HG03571 (cell line): ENCODE data around the gene GSTP1.
"Not testable (repeated sequence)": the region's sequence is repeated elsewhere in the genome, so short reads cannot be mapped to it uniquely, and the experiment has no call there.

ENCODE experiments used
- ATAC-seq: cut with Tn5 transposase; IDR thresholded peaks from one replicate; pipeline ENCODE4 v1.9.1; 2021; ENCODE audit not compliant: unreplicated experiment

The GSTP1 gene

DNA sequence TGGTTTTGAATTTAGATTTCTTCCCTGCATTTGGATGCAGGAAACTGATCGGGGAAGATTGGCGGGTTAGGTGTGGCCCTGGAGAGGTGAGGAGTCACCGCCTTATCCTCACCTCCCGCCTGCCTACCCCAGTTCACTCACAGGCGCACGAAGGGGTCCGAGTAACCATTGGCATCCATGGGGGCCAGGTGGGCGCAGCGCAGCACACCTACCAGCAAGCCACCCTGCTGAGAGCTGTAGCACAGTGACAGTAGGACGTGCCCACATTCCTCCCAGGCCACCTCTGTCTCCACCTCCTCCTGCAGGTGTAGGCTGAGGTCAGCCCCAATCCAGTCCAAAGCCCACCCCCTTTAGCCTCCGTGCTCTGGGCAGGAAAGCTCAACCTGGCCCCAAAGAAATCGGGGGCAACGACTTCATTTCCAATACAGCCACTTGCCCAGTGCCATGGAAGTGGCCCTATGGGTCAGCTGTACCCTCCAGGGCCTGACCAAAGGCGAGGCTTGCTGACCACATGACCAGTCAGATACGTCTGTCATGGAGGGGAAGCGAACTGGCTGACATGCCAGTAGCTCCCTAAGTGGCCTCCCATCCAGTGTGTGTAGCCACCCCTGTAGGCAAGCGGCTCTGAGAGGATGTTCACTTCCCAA is 29.8 kb downstream of the GSTP1 start:
- ATAC-seq = no peak

DNA sequence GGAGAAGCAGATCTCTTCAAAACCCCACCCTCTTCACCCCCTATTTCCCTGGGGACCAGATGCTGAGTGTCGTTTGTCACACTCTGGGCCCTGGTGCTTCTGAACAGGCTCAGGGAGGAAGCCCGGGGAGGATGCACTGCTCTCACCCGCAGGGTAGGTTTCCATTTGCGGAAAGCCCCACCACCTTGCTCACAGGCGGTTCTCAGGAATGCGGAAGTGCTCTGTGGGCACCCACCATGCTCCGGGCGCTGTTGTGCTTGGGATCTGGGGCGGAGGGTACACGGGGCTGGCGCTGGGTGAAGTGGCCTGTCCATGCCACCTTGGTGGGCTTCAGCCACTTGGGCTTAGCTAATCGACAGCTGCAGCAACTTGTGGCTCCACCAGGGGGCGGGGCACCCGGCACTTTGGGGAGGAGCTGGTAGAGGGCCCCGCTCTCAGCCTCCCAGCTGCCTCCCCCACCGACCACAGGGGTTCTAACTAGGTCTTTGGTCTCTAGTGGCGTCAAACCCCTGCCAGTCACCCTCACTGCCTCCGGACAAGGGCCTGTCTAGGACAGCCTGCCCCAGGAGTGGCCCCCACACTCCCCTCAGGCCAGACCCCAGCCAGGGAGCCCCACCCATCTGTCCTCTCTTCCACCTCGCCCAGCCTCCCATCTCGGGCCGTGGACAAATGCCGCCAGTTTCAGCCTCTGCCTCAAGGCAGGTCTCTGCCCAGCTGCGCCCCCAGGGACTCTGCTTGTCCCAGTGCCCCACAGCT is 30.5 kb downstream of the GSTP1 start:
- ATAC-seq = peak; percentile 73

DNA sequence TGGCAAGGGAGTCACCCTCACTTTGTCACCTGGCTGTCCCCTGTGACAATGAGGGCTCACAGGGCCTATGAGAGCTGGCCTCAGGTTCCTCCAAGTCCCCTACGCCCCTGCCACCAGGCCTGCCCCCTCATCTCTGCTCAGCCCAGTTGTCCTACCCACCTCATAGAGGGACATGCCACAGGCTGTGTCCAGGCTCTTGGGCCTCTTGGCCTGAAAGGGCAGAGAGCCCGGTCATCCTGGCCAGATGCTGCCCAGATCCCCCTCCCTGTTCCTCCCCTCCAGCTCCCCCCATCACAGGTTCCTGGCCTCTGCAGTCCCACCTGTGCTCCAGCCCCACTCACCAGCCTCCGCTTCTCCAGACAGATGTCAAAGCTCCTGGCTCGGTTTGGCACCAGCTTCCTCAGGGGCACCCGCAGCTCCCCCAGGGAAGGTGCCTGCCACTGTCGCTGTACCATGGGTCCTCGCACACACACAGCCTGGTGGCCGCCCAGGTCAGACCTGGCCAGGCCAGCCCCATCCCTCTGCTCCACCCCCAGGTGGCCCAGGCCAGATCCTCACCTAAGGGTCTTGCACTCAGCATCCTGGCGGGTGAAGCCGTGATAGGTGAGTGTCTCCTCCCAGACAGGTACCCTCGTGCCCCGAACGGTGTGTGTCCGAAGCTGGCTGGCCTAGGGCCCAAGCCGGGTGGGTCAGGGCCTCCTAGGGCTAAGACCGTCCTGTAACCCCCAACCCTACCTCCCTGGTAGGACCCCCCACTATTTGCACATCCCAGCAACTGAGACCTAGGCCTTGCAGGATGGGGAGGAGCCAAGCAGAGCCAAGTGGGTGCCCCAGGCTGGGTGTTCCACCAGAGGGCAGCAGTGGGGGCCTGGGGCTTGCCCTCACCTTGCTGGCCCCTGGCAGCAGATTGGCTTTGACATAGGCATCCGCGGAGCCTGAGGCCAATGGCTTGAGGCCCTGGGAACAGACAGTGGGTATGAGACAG is 31.4 kb downstream of the GSTP1 start:
- no peak for ATAC-seq

DNA sequence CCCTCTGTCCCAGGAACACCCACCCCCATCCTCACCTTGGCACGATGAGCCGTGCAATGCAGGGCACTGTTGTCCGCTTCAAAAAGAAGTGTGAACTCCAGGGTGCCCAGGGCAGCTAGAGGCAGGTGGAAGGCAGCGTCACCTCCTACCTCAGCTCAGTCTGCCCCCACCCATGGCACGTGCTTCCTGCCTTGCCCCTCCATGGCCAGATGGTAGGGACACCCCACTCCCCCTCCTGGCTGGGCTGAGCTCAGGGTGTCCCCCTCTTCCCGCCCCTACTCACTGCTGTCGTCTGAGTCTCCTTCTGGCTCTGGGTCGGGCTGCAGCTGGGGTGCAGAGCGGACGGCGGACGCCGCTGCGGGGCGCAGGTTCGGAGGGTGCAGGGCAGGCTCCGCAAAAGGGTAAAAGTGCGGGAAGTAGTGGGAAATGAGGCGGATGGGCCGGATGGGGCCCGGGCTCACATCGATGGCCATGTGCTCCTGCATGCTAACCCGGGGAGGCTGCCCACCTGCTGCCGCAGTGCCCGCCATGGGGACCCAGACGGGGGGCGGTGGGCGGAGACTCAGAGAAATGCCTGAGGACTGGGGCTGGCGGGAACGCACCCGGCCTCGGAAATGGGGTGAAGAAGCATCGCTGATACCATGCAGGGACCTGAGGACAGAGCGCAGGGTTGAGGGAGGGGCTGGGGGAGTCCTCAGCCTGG is 32.3 kb downstream of the GSTP1 start:
- no peak for ATAC-seq

DNA sequence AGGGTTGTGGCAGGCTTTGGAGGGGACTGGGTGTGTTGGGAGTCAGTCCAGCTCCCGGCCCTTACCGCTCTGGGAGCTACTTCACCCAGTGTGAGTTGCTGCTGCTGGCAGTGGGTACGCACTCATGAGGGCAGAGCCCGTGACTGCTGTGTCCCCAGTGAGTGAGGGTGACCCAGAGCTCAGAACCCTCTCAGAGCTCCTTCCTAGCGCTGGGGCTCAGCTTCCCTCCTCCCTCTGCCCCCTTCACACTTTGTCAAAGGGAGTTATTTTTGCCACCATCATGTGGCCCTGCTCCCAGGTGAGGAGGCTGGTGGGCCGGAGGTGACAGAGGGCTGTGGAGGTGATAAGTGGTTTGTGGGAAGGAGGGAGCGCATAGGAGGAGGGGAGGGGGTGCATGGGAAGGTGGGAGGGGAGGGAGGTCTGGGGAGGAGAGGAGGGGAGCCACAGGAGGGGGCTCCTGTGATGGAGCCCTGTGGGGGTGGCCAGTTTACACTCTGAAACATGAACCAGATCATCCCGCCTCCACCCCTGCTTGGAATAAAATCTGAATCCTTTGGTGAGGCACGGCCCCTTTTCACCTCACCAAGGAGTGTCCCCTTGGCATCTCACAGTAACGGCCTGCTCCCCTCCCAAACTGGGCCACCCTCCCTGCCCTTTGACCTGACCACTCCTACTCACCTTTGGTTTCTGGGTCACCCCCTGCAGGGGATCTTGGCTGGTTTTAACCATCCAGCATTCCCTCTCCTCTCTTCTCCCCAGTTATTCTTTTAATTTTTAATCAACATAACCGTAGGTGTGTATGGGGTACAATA is 33.0 kb downstream of the GSTP1 start:
- no peak for ATAC-seq

DNA sequence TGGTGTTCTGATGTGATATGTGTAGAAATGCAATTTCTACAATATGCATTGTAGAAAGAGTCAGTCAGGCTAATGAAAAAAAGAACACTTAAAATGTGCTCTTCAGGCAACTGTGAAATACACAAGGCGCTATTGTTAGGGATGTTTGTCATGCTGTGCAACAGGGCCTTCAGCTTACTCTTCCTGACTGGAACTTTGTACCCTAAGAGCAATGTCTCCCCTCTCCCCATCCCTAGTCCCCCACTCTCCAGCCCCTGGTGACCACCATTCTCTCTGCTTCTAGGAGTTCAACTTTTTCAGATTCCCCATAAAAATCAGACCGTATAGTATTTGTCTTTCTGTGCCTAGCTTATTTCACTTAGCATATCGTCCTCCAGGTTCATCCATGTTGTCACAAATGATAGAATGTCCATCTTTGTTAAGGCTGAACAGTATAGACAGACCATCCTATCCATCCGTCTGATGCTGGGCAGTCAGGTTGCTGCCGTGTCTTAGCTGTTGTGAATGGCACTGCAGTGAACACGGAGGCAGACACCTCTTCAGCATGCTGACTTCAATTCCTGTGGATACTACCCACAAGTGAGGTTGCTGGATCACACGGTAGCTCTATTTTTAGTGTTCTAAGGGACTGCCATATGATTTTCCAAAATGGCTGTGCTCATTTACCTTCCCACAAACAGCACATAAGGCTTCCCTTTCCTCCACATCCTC is 33.8 kb downstream of the GSTP1 start:
- no peak for ATAC-seq

DNA sequence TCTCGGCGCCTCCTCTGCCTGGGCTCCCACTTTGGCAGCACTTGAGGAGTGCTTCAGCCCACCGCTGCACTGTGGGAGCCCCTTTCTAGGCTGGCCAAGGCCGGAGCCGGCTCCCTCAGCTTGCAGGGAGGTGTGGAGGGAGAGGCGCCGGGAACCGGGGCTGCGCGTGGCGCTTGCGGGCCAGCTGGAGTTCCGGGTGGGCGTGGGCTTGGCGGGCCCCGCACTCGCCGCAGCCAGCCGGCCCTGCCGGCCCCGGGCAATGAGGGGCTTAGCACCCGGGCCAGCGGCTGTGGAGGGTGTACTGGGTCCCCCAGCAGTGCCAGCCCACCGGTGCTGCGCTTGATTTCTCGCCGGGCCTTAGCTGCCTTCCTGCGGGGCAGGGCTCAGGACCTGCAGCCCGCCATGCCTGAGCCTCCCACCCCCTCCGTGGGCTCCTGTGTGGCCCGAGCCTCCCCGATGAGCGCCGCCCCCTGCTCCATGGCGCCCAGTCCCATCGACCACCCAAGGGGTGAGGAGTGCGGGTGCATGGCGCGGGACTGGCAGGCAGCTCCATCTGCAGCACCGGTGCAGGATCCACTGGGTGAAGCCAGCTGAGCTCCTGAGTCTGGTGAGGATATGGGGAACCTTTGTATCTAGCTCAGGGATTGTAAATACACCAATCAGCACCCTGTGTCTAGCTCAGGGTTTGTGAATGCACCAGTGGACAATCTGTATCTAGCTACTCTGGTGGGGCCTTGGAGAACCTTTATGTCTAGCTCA is 35.5 kb downstream of the GSTP1 start:
- not testable (repeated sequence) for ATAC-seq

DNA sequence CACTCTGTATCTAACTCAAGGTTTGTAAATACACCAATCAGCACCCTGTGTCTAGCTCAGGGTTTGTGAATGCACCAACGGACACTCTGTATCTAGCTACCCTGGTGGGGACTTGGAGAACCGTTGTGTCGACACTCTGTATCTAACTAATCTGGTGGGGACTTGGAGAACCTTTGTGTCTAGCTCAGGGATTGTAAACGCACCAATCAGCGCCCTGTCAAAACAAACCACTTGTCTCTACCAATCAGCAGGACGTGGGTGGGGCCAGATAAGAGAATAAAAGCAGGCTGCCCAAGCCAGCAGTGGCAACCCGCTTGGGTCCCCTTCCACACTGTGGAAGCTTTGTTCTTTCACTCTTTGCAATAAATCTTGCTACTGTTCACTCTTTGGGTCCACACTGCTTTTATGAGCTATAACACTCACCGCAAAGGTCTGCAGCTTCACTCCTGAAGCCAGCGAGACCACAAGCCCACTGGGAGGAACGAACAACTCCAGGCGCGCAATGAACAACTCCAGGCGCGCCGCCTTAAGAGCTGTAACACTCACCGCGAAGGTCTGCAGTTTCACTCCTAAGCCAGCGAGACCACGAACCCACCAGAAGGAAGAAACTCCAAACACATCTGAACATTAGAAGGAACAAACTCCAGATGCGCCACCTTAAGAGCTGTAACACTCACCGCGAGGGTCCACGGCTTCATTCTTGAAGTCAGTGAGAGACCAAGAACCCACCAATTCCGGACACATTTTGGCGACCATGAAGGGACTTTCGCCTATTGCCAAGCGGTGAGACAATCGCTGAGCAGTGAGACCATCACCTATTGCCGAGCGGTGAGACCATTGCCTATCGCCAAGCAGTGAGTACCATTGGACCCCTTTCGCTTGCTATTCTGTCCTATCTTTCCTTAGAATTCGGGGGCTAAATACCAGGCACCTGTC is 36.3 kb downstream of the GSTP1 start:
- not testable (repeated sequence) for ATAC-seq

DNA sequence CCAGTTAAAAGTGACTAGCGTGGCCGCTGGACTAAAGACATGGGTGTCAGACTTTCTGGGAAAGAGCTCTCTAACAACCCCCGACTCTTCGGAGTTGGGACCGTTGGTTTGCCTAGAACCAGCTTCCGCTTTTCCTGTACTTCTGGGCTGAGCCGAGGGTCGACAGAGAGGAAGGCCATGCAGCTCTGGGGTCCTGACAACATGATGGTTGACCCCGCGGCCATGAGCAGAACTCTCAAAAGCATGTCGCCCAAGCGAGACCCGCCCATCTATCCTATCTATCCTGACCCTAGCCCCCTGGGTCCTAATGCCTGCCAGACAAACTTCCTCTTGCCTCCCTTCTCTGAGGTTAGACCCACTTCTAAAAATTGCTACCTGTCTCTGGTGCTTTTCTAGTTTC is 37.0 kb downstream of the GSTP1 start:
- not testable (repeated sequence) for ATAC-seq

DNA sequence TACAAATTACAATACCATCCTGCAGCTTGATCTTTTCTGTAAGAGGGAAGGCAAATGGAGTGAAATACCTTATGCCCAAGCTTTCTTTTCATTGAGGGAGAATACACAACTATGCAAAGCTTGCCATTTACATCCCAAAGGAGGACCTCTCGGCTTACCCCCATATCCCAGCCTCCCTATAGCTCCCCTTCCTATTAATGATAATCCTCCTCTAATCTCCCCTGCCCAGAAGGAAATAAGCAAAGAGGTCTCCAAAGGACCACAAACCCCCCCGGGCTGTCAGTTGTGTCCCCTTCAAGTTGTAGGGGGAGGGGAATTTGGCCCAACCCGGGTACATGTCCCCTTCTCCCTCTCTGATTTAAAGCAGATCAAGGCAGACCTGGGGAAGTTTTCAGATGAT is 38.3 kb downstream of the GSTP1 start:
- not testable (repeated sequence) for ATAC-seq

DNA sequence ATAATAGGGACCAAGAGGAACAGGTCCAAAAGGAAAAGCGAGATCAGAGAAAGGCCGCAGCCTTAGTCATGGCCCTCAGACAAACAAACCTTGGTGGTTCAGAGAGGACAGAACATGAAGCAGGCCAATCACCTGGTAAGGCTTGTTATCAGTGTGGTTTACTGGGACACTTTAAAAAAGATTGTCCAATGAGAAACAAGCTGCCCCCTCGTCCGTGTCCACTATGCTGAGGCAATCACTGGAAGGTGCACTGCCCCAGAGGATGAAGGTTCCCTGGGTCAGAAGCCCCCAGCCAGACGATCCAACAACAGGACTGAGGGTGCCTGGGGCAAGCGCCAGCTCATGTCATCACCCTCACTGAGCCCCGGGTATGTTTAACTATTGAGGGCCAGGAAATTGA is 39.3 kb downstream of the GSTP1 start:
- ATAC-seq = not testable (repeated sequence)

DNA sequence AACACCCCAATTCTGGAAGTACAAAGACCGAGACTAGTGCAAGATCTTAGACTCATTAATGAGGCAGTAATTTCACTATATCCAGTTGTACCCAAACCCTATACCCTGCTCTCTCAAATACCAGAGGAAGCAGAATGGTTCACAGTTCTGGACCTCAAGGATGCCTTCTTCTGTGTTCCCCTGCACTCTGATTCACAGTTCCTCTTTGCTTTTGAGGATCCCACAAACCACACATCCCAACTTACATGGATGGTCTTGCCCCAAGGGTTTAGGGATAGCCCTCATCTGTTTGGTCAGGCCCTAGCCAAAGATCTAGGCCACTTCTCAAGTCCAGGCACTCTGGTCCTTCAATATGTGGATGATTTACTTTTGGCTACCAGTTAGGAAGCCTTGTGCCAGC is 40.2 kb downstream of the GSTP1 start:
- ATAC-seq = not testable (repeated sequence)

DNA sequence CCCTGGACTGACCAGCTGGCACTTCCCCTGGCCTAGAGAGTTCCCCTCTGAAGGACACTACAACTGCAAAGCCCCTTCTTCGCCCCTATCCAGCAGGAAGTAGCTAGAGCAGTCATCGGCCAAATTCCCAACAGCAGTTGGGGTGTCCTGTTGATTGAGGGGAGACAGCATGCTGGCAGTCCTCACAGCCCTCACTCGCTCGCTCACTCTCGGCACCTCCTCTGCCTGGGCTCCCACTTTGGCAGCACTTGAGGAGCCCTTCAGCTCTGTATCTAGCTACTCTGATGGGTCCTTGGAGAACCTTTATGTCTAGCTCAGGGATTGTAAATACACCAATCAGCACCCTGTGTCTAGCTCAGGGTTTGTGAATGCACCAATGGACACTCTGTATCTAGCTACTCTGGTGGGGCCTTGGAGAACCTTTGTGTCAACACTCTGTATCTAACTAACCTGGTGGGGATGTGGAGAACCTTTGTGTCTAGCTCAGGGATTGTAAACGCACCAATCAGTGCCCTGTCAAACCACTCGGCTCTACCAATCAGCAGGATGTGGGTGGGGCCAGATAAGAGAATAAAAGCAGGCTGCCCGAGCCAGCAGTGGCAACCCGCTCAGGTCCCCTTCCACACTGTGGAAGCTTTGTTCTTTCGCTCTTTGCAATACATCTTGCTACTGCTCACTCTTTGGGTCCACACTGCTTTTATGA is 42.7 kb downstream of the GSTP1 start:
- not testable (repeated sequence) for ATAC-seq

DNA sequence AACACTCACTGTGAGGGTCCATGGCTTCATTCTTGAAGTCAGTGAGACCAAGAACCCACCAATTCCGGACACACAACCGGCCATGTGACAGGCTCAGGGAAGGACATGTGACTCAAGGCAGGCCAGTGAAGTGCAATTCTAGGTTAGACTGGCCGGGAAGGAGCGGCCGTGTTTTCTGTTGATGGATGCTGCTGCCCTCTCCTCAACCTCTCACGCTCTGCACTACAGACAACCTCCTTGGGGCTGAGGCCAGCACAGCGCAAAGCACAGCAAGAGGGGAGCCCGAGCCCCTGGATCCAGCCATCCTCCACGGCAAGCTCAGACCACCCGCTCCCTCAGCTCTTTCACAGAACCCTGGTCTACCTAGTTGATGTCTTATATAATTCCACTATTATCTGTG is 43.4 kb downstream of the GSTP1 start:
- no peak for ATAC-seq

DNA sequence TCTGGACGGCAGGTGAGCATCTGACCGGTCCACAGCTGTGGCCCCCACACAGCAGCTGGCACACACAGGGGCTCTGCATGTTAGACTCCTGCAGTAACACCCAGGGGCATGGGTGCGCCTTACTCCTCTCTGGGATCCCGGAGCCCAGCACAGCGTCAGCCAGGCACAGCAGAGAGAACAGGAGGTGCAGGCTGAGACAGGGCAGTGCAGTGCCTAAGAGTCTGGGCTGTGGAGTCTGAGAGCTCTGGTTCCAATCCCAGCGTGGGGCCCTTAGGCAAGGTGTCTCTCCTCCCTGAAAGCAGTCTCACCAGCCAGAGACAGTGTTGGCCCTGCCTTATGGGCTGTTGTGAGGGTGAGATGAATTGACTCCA is 43.8 kb downstream of the GSTP1 start:
- ATAC-seq = no peak

DNA sequence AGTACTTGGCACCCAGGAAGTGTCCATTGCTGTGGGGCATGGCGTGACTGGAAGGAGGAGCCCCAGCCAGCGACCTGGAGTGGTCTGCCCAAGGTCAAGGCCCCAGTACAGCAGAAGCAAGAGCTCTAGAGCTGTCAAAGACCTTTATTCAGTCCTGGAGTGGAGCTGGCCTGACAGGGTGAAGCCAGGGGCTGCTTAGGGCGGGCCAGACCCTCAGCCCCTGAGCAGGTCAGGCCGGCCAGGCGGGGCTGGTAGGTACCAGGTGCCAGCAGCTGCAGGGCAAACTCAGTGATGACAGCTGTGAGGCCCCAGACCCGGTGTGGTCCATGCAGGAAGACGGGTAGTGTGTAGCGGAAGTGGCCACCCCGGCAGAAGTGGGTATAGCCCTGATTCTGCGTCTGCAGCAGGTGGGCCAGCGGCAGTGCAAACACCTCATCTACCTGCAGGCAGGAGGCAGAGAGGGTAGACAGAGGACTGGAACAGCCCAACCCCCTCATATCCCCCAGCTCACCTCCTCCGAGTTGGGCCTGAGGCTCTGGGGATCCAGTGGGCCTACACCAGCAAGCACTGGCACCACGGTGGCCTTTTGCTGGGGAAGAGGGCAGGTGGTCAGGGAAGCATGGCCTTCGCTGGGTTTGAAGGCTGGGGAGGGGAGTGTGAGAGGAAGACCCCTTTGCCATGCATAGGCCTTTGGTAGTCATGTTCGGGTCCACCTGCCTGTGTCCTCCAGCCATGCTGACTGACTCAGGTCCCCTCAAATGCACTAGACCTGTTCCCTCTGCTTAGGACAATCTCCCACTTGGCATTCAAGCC is 44.4 kb downstream of the GSTP1 start:
- no peak for ATAC-seq
